ENCODE results near the gene ZNF638. TPM values are rescaled to one million over a fixed set of nuclear protein-coding genes. Genes with fewer than 3 reads are reported as not detected.

Gene ZNF638
- total RNA-seq, 4 donors from 2014 or later: 154 to 299 (median 202) TPM

- WGBS, 2 donors: 0 to 1% methylated on average over 6 of the region's 6 CpGs
- Histone ChIP-seq H3K36me3 (no peaks in the 10 kb centered on the region), H3K4me3 (replicated peaks in 1 of 3) (peak overlapping the region; percentile 82 to 99 (median 97)), H3K27ac (peak overlapping the region; percentile 90 to 97 (median 94)), H3K27me3 (no peaks in the 10 kb centered on the region), H3K9me3 (no peaks in the 10 kb centered on the region), H3K4me1 (peaks cover 16 to 26% of the 10 kb centered on the region in 2 donors)
- no peak for DNase-seq
- intact Hi-C loops (cut with DNase I): no loop called here
- no peak for TF ChIP-seq CTCF (IDR thresholded peaks at IDR 0.05)
These were observed 834 bp downstream of the ZNF638 start for GRCh38 chr2:71332435-71332796.

GRCh38 chr2:71333619-71334018, 2.0 kb downstream of the ZNF638 start:
- intact Hi-C loops (cut with DNase I): no loop called here
- TF ChIP-seq CTCF (IDR thresholded peaks at IDR 0.05): no peak
- no peak for TF ChIP-seq POLR2A (IDR thresholded peaks at IDR 0.05)
- 50 to 52% methylated on average over 3 of the region's 3 CpGs for WGBS, 2 donors
- peak overlapping the region in 1 of 3 donors; percentile 97 for H3K4me3 ChIP-seq (replicated peaks in 1 of 3)
- H3K9me3 ChIP-seq: no peaks in the 10 kb centered on the region
- H3K27ac ChIP-seq: peak overlapping the region in 1 of 3 donors; percentile 14
- DNase-seq: no peak
- peaks cover 22 to 32% of the 10 kb centered on the region in 2 donors for H3K4me1 ChIP-seq
- H3K36me3 ChIP-seq: no peaks in the 10 kb centered on the region
- H3K27me3 ChIP-seq: no peaks in the 10 kb centered on the region

- no peak overlapping the region for H3K4me3 ChIP-seq (replicated peaks in 1 of 3)
- WGBS, 2 donors: 61 to 72% methylated on average over 2 of the region's 2 CpGs
- H3K9me3 ChIP-seq: no peaks in the 10 kb centered on the region
- no peaks in the 10 kb centered on the region for H3K27me3 ChIP-seq
- no peak for DNase-seq
- intact Hi-C loops (cut with DNase I): no loop called here
- H3K4me1 ChIP-seq: peaks cover 32 to 53% of the 10 kb centered on the region in 2 donors
- no peaks in the 10 kb centered on the region for H3K36me3 ChIP-seq
- no peak for TF ChIP-seq POLR2A (IDR thresholded peaks at IDR 0.05)
- TF ChIP-seq CTCF (IDR thresholded peaks at IDR 0.05): no peak
- no peak overlapping the region for H3K27ac ChIP-seq
These were observed 4.8 kb downstream of the ZNF638 start for GRCh38 chr2:71336384-71336783.

- H3K9me3 ChIP-seq: no peaks in the 10 kb centered on the region
- DNase-seq: no peak
- H3K4me1 ChIP-seq: peaks cover 32 to 53% of the 10 kb centered on the region in 2 donors
- intact Hi-C loops (cut with DNase I): no loop called here
- H3K27me3 ChIP-seq: no peaks in the 10 kb centered on the region
- no peaks in the 10 kb centered on the region for H3K36me3 ChIP-seq
- H3K27ac ChIP-seq: no peak overlapping the region
- TF ChIP-seq POLR2A (IDR thresholded peaks at IDR 0.05) (no peak), CTCF (IDR thresholded peaks at IDR 0.05) (no peak)
- H3K4me3 ChIP-seq (replicated peaks in 1 of 3): no peak overlapping the region
These were observed 5.2 kb downstream of the ZNF638 start for GRCh38 chr2:71336802-71337201.

GRCh38 chr2:71337776-71338175, 6.2 kb downstream of the ZNF638 start:
- H3K27ac ChIP-seq: no peak overlapping the region
- H3K9me3 ChIP-seq: no peaks in the 10 kb centered on the region
- no peak overlapping the region for H3K4me3 ChIP-seq (replicated peaks in 1 of 3)
- DNase-seq: no peak
- no peaks in the 10 kb centered on the region for H3K27me3 ChIP-seq
- H3K4me1 ChIP-seq: peaks cover 32 to 53% of the 10 kb centered on the region in 2 donors
- H3K36me3 ChIP-seq: no peaks in the 10 kb centered on the region
- no peak for TF ChIP-seq POLR2A (IDR thresholded peaks at IDR 0.05)
- TF ChIP-seq CTCF (IDR thresholded peaks at IDR 0.05): no peak
- WGBS, 2 donors: 64 to 65% methylated on average over 2 of the region's 2 CpGs
- intact Hi-C loops (cut with DNase I): no loop called here

All from thyroid gland (tissue), 4 donors.